A549 treated with ZK216348 at 1 μM for 4 hours (cell line): Measurements from ENCODE around the gene UPF1. TPM values are rescaled to one million over a fixed set of nuclear protein-coding genes. Genes with fewer than 3 reads are reported as not detected.

Source experiments
- total RNA-seq: library from RNA; stranded (reverse); fragments of 200-300 nt; extraction: Qiagen RNA extraction; gene quantifications from 5 replicates; pipeline ENCODE4 v1.2.3, GENCODE V29; 2022; ENCODE audit warnings: low read depth

The UPF1 gene
- total RNA-seq, result 24.1 to 45.3 TPM (median 41.7 TPM) in 5 replicates

DNA sequence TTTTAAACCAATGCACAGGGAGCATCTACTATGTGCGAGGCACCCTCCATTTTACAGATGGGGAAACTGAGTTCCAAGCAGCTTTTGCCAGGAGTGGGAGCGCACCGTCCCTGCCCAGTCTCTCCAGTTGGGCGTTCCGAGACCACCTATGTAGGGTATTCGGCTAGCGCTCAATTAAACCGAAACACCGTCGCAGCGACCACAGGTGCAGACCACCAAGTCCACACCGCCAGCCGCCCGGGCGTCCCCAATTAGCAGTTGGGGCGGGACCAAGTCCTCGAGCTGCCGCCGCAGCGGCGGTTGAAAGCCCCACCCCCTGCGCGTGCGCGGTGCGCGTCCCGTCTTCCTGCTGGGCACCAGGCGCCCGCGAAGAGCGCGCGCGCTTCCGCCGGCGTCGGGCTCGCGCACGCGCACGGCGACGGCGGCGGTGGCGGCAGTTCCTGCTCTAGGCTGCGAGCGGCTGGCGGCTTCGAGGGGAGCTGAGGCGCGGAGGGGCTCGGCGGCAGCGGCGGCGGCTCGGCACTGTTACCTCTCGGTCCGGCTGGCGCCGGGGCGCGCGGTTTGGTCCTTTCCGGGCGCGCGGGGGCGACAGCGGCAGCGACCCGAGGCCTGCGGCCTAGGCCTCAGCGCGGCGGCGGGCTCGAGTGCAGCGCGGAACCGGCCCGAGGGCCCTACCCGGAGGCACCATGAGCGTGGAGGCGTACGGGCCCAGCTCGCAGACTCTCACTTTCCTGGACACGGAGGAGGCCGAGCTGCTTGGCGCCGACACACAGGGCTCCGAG is at the start of gene UPF1:
TSS of gene UPF1 (plus strand) at position 436 of the 782 bp plus-strand sequence. CDS start at position 687, 251 bp downstream.

DNA sequence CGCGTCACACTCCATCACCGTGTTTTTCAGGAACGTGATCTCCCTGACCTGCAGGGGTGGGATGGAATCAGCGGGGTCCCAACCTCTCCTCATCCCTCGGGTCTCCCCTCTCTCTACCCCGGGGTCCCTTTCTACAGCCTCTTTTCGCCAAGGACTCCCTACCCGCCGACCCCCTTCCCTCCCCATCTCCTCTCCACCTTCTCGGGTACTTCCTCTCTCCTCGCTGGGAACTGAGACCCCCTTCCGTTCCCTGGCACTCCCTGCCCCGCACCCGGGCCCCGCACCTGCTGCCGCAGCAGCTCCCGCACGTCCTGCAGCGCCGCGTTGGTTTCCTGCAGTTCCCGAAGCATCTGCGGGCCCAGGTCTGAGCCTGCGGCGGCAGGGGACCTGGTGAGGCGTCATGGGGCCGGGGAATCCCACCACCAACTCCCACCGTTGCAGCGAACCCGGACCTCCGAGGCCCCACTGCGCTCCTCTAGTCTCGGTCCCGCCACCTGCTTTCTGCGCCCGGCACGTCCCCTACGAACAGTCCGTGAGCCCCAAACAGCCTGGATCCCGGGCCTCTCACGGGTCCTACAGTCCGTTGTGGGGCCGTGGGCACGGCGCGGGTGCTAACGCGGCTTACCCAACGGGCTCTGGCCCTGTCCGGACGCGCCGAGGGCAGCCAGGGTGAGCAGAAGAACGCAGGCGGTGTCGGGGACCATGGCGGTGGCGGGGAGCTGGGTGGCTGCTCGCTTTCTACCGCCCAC is 41.0 kb upstream of the UPF1 start, which contains the start of gene COMP:
TSS of gene COMP (minus strand) at position 740 of the 749 bp plus-strand sequence. CDS start at position 704, 36 bp downstream.

DNA sequence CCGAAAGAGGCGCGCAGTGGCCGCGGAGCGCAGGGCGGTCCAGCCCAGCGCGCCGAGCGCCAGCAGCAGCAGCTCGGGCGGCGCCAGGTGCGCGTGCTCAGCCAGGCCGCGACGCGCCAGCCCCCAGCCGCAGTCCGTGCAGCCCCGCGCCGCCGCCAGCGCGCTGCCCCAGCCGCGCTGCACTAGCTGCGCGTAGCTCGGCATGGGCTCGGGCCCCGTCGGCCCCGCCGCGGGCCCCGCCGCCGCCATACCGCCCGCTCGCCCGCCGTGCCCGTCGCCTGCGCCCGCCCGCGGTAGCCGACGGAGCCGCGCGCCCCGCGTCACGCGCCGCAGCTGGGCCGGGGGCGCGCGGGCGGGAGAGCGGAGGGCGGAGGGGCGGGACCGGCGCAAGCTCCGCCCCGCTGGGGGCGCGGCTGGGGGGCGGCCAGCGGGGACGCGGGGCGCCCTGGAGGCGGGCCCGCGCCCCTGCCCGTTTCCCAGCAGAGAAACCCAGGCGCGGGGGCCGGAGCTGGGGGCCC is 64.1 kb downstream of the UPF1 start, which contains the start of gene CERS1:
TSS of gene CERS1 (minus strand) at position 335 of the 518 bp plus-strand sequence. CDS start at position 249, 86 bp downstream.

Other genes starting within 250 kb of the UPF1 start
- 31.0 to 64.3 TPM (median 56.1 TPM) in 5 replicates for gene REX1BD, start 243.2 kb upstream of the UPF1 start, total RNA-seq
- 2.6 to 5.8 TPM (median 3.3 TPM) in 5 replicates for gene CRLF1, start 225.2 kb upstream of the UPF1 start, total RNA-seq
- 5.8 to 6.2 TPM (median 6.0 TPM) in 5 replicates for gene TMEM59L, start 219.1 kb upstream of the UPF1 start, total RNA-seq
- gene KLHL26, start 194.9 kb upstream of the UPF1 start, total RNA-seq, result 1.7 to 5.3 TPM (median 3.4 TPM) in 5 replicates
- 2.5 to 5.8 TPM (median 4.7 TPM) in 5 replicates for gene CRTC1, start 148.3 kb upstream of the UPF1 start, total RNA-seq
- 0.09 to 0.15 TPM (median 0.12 TPM) in 4 of 5 replicates, not detected in the other for gene COMP, start 40.7 kb upstream of the UPF1 start, total RNA-seq
- 3.1 to 7.2 TPM (median 6.3 TPM) in 5 replicates for gene CERS1, start 64.2 kb downstream of the UPF1 start, total RNA-seq
- 139 to 168 TPM (median 153 TPM) in 5 replicates for gene COPE, start 87.4 kb downstream of the UPF1 start, total RNA-seq
- 34.2 to 45.5 TPM (median 42.4 TPM) in 5 replicates for gene DDX49, start 87.8 kb downstream of the UPF1 start, total RNA-seq
- 21.5 to 38.0 TPM (median 31.3 TPM) in 5 replicates for gene HOMER3, start 109.3 kb downstream of the UPF1 start, total RNA-seq
- 21.2 to 38.5 TPM (median 30.9 TPM) in 5 replicates for gene SUGP2, start 201.6 kb downstream of the UPF1 start, total RNA-seq
- 23.8 to 30.4 TPM (median 29.8 TPM) in 5 replicates for gene ARMC6, start 201.6 kb downstream of the UPF1 start, total RNA-seq
- gene SLC25A42, start 232.0 kb downstream of the UPF1 start, total RNA-seq, result 0.19 to 1.1 TPM (median 0.87 TPM) in 5 replicates